GM18519 (cell line): ENCODE measurements around the gene MS4A4A.
"Not testable (repeated sequence)": the region's sequence is repeated elsewhere in the genome, so short reads cannot be mapped to it uniquely, and the experiment has no call there.

Source experiments
- ATAC-seq: cut with Tn5 transposase; IDR thresholded peaks from one replicate; pipeline ENCODE4 v1.9.1; 2021; ENCODE audit warnings: mild to moderate bottlenecking, moderate library complexity; ENCODE audit not compliant: unreplicated experiment, low FRiP score

The MS4A4A gene

GRCh38 chr11:60280412-60280811 lies at the start of gene MS4A4A:
MS4A4A (plus strand) TSS chr11:60280666; CDS start chr11:60280676, 10 bp downstream.
- no peak for ATAC-seq

- ATAC-seq: no peak
These were observed 49.8 kb upstream of the MS4A4A start for GRCh38 chr11:60230681-60231080.

GRCh38 chr11:60235321-60235720 lies 45.1 kb upstream of the MS4A4A start:
- no peak for ATAC-seq

GRCh38 chr11:60240662-60241061 lies 39.8 kb upstream of the MS4A4A start:
- ATAC-seq: no peak

- ATAC-seq: no peak
These were observed 38.7 kb upstream of the MS4A4A start for GRCh38 chr11:60241786-60242185.

- ATAC-seq: no peak
These were observed 37.7 kb upstream of the MS4A4A start, which contains the start of gene MS4A4E for GRCh38 chr11:60242740-60243239. MS4A4E (minus strand) TSS chr11:60243137; CDS start chr11:60230055, 13,082 bp downstream.

GRCh38 chr11:60251485-60252212 lies 28.8 kb upstream of the MS4A4A start:
- no peak for ATAC-seq

- no peak for ATAC-seq
These were observed 28.0 kb upstream of the MS4A4A start for GRCh38 chr11:60252213-60253108.

GRCh38 chr11:60257956-60258722 lies 22.3 kb upstream of the MS4A4A start:
- no peak for ATAC-seq

GRCh38 chr11:60261014-60261413 lies 19.5 kb upstream of the MS4A4A start:
- ATAC-seq: no peak

- no peak for ATAC-seq
These were observed 17.1 kb upstream of the MS4A4A start for GRCh38 chr11:60263402-60263801.

GRCh38 chr11:60264644-60265043 lies 15.8 kb upstream of the MS4A4A start:
- ATAC-seq: no peak

- no peak for ATAC-seq
These were observed 14.9 kb upstream of the MS4A4A start for GRCh38 chr11:60265373-60266214.

GRCh38 chr11:60274416-60274815 lies 6.0 kb upstream of the MS4A4A start:
- ATAC-seq: no peak

GRCh38 chr11:60281485-60281884 lies 1.0 kb downstream of the MS4A4A start:
- no peak for ATAC-seq

- no peak for ATAC-seq
These were observed 1.8 kb downstream of the MS4A4A start for GRCh38 chr11:60282286-60282685.

GRCh38 chr11:60285411-60286126 lies 5.1 kb downstream of the MS4A4A start:
- ATAC-seq: not testable (repeated sequence)

GRCh38 chr11:60288531-60288930 lies 8.1 kb downstream of the MS4A4A start:
- ATAC-seq: no peak

GRCh38 chr11:60292145-60292544 lies 11.7 kb downstream of the MS4A4A start:
- no peak for ATAC-seq
